Transverse colon (tissue), 4 donors: ENCODE data around the gene CAMTA1.

Experiments
- POLR2AphosphoS5 ChIP-seq, 3 donors: sonication (generic); formaldehyde crosslinking; IDR thresholded peaks; one replicate each; pipeline ENCODE4 v1.6.1; 2016; ENCODE audit warnings: antibody characterized with exemption in 3 of 3
- TF ChIP-seq, protein P1 (sequence below), 5 experiments: fragments of 200-600 bp in 3 of 5; fragments of 450-650 bp in 2 of 5; sonication (generic) in 3 of 5; IDR thresholded peaks; 1 replicate in 2 of 5; 2 replicates in 3 of 5; pipeline ENCODE4 v1.5.1; 2016 to 2017; ENCODE audit warnings: antibody characterized with exemption in 5 of 5, inconsistent platforms in 3 of 5, mild to moderate bottlenecking in 2 of 5, moderate library complexity in 1 of 5

DNA sequence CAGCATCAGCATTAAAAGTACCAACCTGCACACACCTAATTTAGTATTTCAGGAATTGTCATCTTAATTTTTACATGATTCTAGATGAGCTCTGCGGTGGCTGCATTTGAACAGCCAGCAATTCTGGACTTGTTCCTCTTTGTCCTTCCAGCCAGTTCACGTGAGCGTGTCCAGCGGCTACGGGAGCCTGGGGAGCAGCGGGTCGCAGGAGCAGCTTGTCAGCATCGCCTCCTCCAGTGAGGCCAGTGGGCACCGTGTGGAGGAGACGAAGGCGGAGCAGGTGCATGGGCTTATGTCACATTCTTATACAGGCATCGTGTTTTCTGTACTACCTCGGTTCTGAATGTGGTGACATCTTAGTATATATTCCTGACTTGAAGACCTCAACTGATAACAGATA, 1024.5 kb downstream of the CAMTA1 start:
- TF ChIP-seq, protein P1, sequence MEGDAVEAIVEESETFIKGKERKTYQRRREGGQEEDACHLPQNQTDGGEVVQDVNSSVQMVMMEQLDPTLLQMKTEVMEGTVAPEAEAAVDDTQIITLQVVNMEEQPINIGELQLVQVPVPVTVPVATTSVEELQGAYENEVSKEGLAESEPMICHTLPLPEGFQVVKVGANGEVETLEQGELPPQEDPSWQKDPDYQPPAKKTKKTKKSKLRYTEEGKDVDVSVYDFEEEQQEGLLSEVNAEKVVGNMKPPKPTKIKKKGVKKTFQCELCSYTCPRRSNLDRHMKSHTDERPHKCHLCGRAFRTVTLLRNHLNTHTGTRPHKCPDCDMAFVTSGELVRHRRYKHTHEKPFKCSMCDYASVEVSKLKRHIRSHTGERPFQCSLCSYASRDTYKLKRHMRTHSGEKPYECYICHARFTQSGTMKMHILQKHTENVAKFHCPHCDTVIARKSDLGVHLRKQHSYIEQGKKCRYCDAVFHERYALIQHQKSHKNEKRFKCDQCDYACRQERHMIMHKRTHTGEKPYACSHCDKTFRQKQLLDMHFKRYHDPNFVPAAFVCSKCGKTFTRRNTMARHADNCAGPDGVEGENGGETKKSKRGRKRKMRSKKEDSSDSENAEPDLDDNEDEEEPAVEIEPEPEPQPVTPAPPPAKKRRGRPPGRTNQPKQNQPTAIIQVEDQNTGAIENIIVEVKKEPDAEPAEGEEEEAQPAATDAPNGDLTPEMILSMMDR (IDR thresholded peaks at IDR 0.05) = no peak
- TF ChIP-seq POLR2AphosphoS5 (IDR thresholded peaks at IDR 0.05) = no peak
